CD4-positive, alpha-beta T cell (primary cell): Measurements from ENCODE around the gene CELF4. TPM values are rescaled to one million over a fixed set of nuclear protein-coding genes. Genes with fewer than 3 reads are reported as not detected.

Experiments
- ATAC-seq: fragments of 200-7000 bp; cut with Tn5 transposase; one replicate; pipeline ENCODE4 v1.10.0; 2022; ENCODE audit warnings: mild to moderate bottlenecking; ENCODE audit not compliant: poor library complexity
- CTCF ChIA-PET: fragments of 350-600 bp; sonication (Branson Sonifier 250); formaldehyde crosslinking; loops from one replicate; lab custom pipeline; 2021; ENCODE audit warnings: antibody characterized with exemption, inconsistent platforms; lab: Charles Lee
- POLR2A ChIA-PET: fragments of 350-600 bp; sonication (Branson Sonifier 250); formaldehyde crosslinking; loops from one replicate; lab custom pipeline; 2021; ENCODE audit warnings: antibody characterized with exemption, inconsistent platforms; lab: Charles Lee
- DNase-seq, 14 experiments: peaks; one replicate each; pipeline ENCODE4 v3.0.0-alpha.2; 2013 to 2020; ENCODE audit warnings: mixed read lengths in 2 of 14
- H3K27ac ChIP-seq, 2 donors: one replicate each; pipeline versions ENCODE4 v1.5.1 to v1.7.0; 2013; ENCODE audit warnings: low read length in 2 of 2, low read depth in 1 of 2, mild to moderate bottlenecking in 1 of 2
- H3K27me3 ChIP-seq, 2 experiments: 1 replicate in 1 of 2; 2 replicates in 1 of 2; pipeline versions ENCODE4 v1.6.1 to v1.7.0; 2013; ENCODE audit warnings: low read length in 2 of 2, control low read depth in 1 of 2, mild to moderate bottlenecking in 1 of 2, moderate library complexity in 1 of 2; ENCODE audit not compliant: insufficient read depth in 2 of 2, control insufficient read depth in 1 of 2
- H3K36me3 ChIP-seq: one replicate; pipeline ENCODE4 v1.6.1; 2013; ENCODE audit warnings: low read length, control low read depth; ENCODE audit not compliant: insufficient read depth
- H3K4me1 ChIP-seq: one replicate; pipeline ENCODE4 v1.6.1; 2013; ENCODE audit warnings: low read length, control low read depth; ENCODE audit not compliant: insufficient read depth
- H3K4me3 ChIP-seq: one replicate; pipeline ENCODE4 v1.5.1; 2013; ENCODE audit warnings: mild to moderate bottlenecking, low read length, moderate library complexity
- H3K9me3 ChIP-seq, 2 experiments: 1 replicate in 1 of 2; 2 replicates in 1 of 2; pipeline versions ENCODE4 v1.6.1 to v1.7.0; 2013; ENCODE audit warnings: low read length in 2 of 2, mild to moderate bottlenecking in 2 of 2, control low read depth in 1 of 2, moderate library complexity in 1 of 2; ENCODE audit not compliant: control insufficient read depth in 1 of 2, insufficient read depth in 1 of 2
- H3K27ac Mint-ChIP-seq: one replicate; pipeline ENCODE4 v1.8.0; 2020; ENCODE audit warnings: mixed read lengths
- H3K27me3 Mint-ChIP-seq: one replicate; pipeline ENCODE4 v1.8.0; 2021; ENCODE audit warnings: mixed read lengths
- H3K36me3 Mint-ChIP-seq: one replicate; pipeline ENCODE4 v1.8.0; 2021; ENCODE audit warnings: low read depth, mixed read lengths
- H3K4me1 Mint-ChIP-seq: one replicate; pipeline ENCODE4 v1.8.0; 2021; ENCODE audit warnings: low read depth, mixed read lengths
- H3K4me3 Mint-ChIP-seq: one replicate; pipeline ENCODE4 v1.8.0; 2020; ENCODE audit warnings: mild to moderate bottlenecking, mixed read lengths
- H3K9me3 Mint-ChIP-seq: one replicate; pipeline ENCODE4 v1.8.0; 2020; ENCODE audit warnings: mixed read lengths
- CTCF ChIP-seq: fragments of 200-600 bp; IDR thresholded peaks from one replicate; pipeline ENCODE4 v1.8.0; 2022; ENCODE audit warnings: antibody characterized with exemption, mild to moderate bottlenecking
- intact Hi-C, 2 experiments: fragments of 100-400 bp; cut with DNase I in 1 of 2; cut with micrococcal nuclease in 1 of 2; formaldehyde crosslinking; loops; one replicate each; pipeline versions ENCODE4 v1.15.1 to v1.9.0; 2023 to 2025; cut with DNase I, micrococcal nuclease
- total RNA-seq, 174 experiments: library from RNA in 2 of 174; stranded (reverse) in 2 of 174; gene quantifications; one replicate each; pipeline ENCODE4 v1.2.3 and lab custom pipeline; 2021 to 2026

CELF4 gene
- total RNA-seq, 2 experiments from 2014 or later, result not detected

- CTCF ChIA-PET, result no interaction called here
- Mint-ChIP-seq H3K4me3 (no peak overlapping the region), H3K27me3 (no peaks in the 10 kb centered on the region), H3K27ac (no peak overlapping the region), H3K4me1 (no peaks in the 10 kb centered on the region), H3K9me3 (peaks cover 4% of the 10 kb centered on the region), H3K36me3 (no peaks in the 10 kb centered on the region)
- Histone ChIP-seq H3K4me1 (no peaks in the 10 kb centered on the region), H3K27me3 (no peaks in the 10 kb centered on the region), H3K9me3 (peaks cover 0 to 12% of the 10 kb centered on the region in 2 experiments), H3K27ac (no peak overlapping the region), H3K4me3 (no peak overlapping the region), H3K36me3 (no peaks in the 10 kb centered on the region)
- DNase-seq (no peak), ATAC-seq (no peak)
- POLR2A ChIA-PET, result no interaction called here
- intact Hi-C loops, result no loop called here
- TF ChIP-seq CTCF, result no peak
Observed at GRCh38 chr18:37507239-37507638, 58.4 kb downstream of the CELF4 start.

- no peaks in the 10 kb centered on the region for H3K27me3 ChIP-seq
- H3K9me3 Mint-ChIP-seq, result peaks cover 4% of the 10 kb centered on the region
- no peaks in the 10 kb centered on the region for H3K4me1 ChIP-seq
- ChIA-PET POLR2A (no interaction called here), CTCF (no interaction called here)
- no peaks in the 10 kb centered on the region for H3K27me3 Mint-ChIP-seq
- H3K36me3 ChIP-seq, result no peaks in the 10 kb centered on the region
- no peaks in the 10 kb centered on the region for H3K36me3 Mint-ChIP-seq
- TF ChIP-seq CTCF, result no peak
- peaks cover 0 to 9% of the 10 kb centered on the region in 2 experiments for H3K9me3 ChIP-seq
- no peak overlapping the region for H3K27ac ChIP-seq
- H3K4me3 Mint-ChIP-seq, result no peak overlapping the region
- no peaks in the 10 kb centered on the region for H3K4me1 Mint-ChIP-seq
- H3K27ac Mint-ChIP-seq, result no peak overlapping the region
- intact Hi-C loops, result no loop called here
- ATAC-seq (no peak), DNase-seq (no peak)
- H3K4me3 ChIP-seq, result no peak overlapping the region
Observed at GRCh38 chr18:37506001-37506400, 59.6 kb downstream of the CELF4 start.

GRCh38 chr18:37505321-37505720, 60.3 kb downstream of the CELF4 start:
- ChIA-PET POLR2A (no interaction called here), CTCF (no interaction called here)
- Mint-ChIP-seq H3K27ac (no peak overlapping the region), H3K9me3 (peaks cover 4% of the 10 kb centered on the region), H3K27me3 (no peaks in the 10 kb centered on the region), H3K4me1 (no peaks in the 10 kb centered on the region), H3K36me3 (no peaks in the 10 kb centered on the region), H3K4me3 (no peak overlapping the region)
- Histone ChIP-seq H3K9me3 (peaks cover 0 to 8% of the 10 kb centered on the region in 2 experiments), H3K27ac (no peak overlapping the region), H3K4me3 (no peak overlapping the region), H3K36me3 (no peaks in the 10 kb centered on the region), H3K4me1 (no peaks in the 10 kb centered on the region), H3K27me3 (no peaks in the 10 kb centered on the region)
- TF ChIP-seq CTCF, result no peak
- DNase-seq (no peak), ATAC-seq (no peak)
- intact Hi-C loops, result no loop called here
